ENCODE measurements around the gene OR2L2.

OR2L2 gene, protein sequence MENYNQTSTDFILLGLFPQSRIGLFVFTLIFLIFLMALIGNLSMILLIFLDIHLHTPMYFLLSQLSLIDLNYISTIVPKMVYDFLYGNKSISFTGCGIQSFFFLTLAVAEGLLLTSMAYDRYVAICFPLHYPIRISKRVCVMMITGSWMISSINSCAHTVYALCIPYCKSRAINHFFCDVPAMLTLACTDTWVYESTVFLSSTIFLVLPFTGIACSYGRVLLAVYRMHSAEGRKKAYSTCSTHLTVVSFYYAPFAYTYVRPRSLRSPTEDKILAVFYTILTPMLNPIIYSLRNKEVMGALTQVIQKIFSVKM

DNA sequence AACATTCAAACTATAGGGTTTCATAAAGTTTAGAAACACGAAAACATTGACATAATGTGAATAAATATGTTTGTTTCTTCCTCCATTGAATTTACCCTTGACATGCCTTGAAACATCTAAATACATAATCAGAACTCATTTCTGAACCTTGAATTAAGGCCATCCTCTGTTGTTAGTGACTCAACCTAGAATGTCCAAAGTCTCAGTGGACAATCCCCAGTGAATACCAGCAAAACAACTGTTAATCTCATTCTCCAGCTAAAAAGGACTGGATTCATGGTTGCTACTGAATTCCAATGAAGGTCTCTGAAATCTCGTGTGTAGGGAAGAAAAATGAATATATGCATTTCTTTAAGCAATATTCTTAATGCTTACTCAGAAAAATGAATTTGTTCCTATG lies at the start of gene OR2L2:
TSS of gene OR2L2 (plus strand) at position 301 of the 400 bp plus-strand sequence. CDS start 8,198 bp downstream, outside the sequence.
- H3K4me3 Mint-ChIP-seq: no peak within 1 kb of the TSS
- H3K36me3 Mint-ChIP-seq (ENCODE audit: low read depth): no peaks in the 10 kb centered on the region
- no peak within 1 kb of the TSS for H3K27ac Mint-ChIP-seq
- intact Hi-C loops (cut with micrococcal nuclease): no loop called here
- H3K4me1 Mint-ChIP-seq (ENCODE audit: low read depth): no peaks in the 10 kb centered on the region
- H3K27me3 Mint-ChIP-seq: no peaks in the 10 kb centered on the region
- H3K9me3 Mint-ChIP-seq: peaks cover 34% of the 10 kb centered on the region

DNA sequence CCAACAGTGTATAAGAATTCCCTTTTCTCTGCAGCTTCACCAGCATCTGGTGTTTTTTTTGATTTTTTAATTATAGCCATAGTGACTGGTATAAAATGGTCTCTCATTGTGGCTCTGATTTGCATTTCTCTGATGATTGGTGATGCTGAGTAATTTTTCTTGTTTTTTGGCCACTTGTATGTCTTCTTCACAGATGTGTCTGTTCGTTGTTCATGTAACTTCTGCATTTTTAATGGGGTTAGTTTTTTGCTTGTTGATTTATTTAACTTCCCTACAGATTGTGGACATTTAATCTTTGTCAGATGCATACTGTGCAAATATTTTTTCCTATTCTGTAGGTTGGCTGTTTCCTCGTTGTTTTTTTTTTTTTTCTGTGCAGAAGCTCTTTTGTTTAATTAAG lies 36.9 kb upstream of the OR2L2 start:
- no peaks in the 10 kb centered on the region for H3K4me1 Mint-ChIP-seq (ENCODE audit: low read depth)
- no peak overlapping the region for H3K4me3 Mint-ChIP-seq
- peaks cover 10% of the 10 kb centered on the region for H3K9me3 Mint-ChIP-seq
- no peaks in the 10 kb centered on the region for H3K36me3 Mint-ChIP-seq (ENCODE audit: low read depth)
- no peaks in the 10 kb centered on the region for H3K27me3 Mint-ChIP-seq
- intact Hi-C loops (cut with micrococcal nuclease): no loop called here
- no peak overlapping the region for H3K27ac Mint-ChIP-seq

DNA sequence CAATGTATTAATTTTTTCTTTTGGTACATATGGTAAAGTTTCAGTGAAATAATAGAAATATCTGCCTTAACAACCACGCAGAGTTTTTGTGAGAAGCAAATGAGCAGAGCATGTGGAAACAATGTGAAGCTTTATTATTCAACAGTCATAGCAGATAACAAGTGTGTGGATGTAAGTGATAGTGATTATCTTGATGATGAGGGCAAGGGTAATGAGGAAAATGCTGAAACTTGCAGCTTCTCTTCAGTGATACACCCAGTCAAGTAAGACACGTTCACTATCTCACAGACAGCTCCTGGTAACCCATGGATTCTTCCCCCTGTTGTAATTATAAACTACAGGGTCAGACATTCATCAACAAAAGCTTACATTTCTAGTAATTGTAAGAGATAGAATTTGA lies 31.1 kb upstream of the OR2L2 start:
- intact Hi-C loops (cut with micrococcal nuclease): no loop called here
- Mint-ChIP-seq H3K27me3 (no peaks in the 10 kb centered on the region), H3K9me3 (peaks cover 9% of the 10 kb centered on the region), H3K36me3 (ENCODE audit: low read depth) (no peaks in the 10 kb centered on the region), H3K4me3 (no peak overlapping the region), H3K27ac (no peak overlapping the region), H3K4me1 (ENCODE audit: low read depth) (no peaks in the 10 kb centered on the region)

DNA sequence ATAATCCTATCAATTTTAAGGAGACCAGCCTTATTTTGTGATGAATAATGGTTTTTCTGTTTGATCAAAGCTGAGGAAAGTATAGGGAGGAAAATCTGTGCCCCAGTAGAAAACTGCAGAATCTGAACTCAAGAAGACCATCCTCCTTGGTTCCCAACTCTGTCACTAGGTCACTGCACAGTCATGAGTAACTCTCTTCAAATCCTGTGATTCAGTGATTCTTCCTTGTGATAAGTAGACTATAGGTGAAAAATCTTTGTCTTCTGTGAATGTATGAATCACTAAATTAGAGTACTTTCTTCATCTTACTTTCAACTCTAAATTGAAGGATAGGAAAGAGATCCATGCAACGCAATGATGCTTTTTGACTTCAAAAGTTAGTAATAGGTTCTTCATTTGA lies 29.7 kb upstream of the OR2L2 start:
- intact Hi-C loops (cut with micrococcal nuclease): no loop called here
- Mint-ChIP-seq H3K9me3 (peaks cover 9% of the 10 kb centered on the region), H3K36me3 (ENCODE audit: low read depth) (no peaks in the 10 kb centered on the region), H3K27ac (no peak overlapping the region), H3K4me1 (ENCODE audit: low read depth) (no peaks in the 10 kb centered on the region), H3K4me3 (no peak overlapping the region), H3K27me3 (no peaks in the 10 kb centered on the region)

DNA sequence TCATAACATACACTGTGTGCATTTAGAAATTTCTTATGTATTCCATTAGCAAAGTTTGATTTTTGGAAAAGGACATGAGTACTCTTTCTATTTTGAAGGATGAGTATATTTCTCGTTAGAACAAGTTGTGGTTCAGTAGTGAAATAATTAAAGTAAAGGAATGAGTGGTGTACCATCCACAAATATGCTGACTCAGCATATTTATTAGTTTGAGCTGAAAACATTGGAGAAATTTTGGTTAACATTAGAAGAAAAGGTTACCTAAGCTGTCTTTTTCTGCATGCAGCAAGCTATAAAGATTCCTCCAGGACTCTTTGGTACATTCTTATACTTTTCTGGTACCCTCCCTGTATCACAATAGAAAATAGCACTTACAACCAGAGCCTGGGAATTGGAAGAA lies 22.1 kb upstream of the OR2L2 start:
- H3K27me3 Mint-ChIP-seq: no peaks in the 10 kb centered on the region
- peaks cover 45% of the 10 kb centered on the region for H3K9me3 Mint-ChIP-seq
- H3K4me1 Mint-ChIP-seq (ENCODE audit: low read depth): no peaks in the 10 kb centered on the region
- H3K27ac Mint-ChIP-seq: no peak overlapping the region
- H3K4me3 Mint-ChIP-seq: no peak overlapping the region
- intact Hi-C loops (cut with micrococcal nuclease): no loop called here
- no peaks in the 10 kb centered on the region for H3K36me3 Mint-ChIP-seq (ENCODE audit: low read depth)

DNA sequence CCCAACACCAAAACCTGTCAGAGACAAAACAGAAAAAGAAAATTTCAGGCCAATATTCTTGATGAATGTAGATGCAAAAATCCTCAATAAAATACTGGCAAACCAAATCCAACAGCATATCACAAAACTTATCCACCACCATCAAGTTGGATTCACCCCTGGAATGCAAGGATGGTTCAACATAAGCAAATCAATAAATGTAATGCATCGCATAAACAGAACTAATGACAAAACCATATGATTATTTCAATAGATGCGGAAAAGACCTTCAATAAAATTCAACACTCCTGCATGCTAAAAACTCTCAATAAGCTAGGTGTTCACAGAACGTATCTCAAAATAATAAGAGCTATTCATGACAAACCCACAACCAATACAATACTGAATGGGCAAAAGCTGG lies 20.2 kb upstream of the OR2L2 start:
- Mint-ChIP-seq H3K27me3 (no peaks in the 10 kb centered on the region), H3K4me3 (no peak overlapping the region), H3K36me3 (ENCODE audit: low read depth) (no peaks in the 10 kb centered on the region), H3K4me1 (ENCODE audit: low read depth) (no peaks in the 10 kb centered on the region), H3K27ac (no peak overlapping the region), H3K9me3 (peaks cover 36% of the 10 kb centered on the region)
- intact Hi-C loops (cut with micrococcal nuclease): no loop called here

DNA sequence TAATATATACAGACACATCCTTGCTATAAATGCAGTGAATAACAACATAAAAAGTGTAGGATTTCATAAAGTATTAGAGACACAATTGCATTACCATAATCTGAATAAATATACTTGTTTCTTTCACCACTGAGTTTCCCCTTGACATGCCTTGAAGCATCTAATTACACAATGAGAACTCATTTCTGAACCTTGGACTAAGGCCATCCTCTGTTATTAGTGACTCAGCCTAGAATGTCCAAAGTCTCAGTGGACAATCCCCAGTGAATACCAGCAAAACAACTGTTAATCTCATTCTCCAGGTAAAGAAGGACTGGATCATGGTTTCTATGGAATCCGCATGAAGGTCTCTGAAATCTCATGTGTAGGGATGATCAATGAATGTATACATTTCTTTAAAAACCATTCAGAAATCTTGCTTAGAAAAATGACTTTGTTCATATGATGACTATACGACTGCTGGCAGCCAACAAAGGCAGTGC lies 16.6 kb upstream of the OR2L2 start, which contains the start of gene OR2L5:
TSS of gene OR2L5 (plus strand) at position 432 of the 482 bp plus-strand sequence. CDS start 8,288 bp downstream, outside the sequence.
- H3K9me3 Mint-ChIP-seq: peaks cover 35% of the 10 kb centered on the region
- no peak within 1 kb of the TSS for H3K4me3 Mint-ChIP-seq
- H3K36me3 Mint-ChIP-seq (ENCODE audit: low read depth): no peaks in the 10 kb centered on the region
- no peak within 1 kb of the TSS for H3K27ac Mint-ChIP-seq
- no peaks in the 10 kb centered on the region for H3K27me3 Mint-ChIP-seq
- no peaks in the 10 kb centered on the region for H3K4me1 Mint-ChIP-seq (ENCODE audit: low read depth)
- intact Hi-C loops (cut with micrococcal nuclease): no loop called here

DNA sequence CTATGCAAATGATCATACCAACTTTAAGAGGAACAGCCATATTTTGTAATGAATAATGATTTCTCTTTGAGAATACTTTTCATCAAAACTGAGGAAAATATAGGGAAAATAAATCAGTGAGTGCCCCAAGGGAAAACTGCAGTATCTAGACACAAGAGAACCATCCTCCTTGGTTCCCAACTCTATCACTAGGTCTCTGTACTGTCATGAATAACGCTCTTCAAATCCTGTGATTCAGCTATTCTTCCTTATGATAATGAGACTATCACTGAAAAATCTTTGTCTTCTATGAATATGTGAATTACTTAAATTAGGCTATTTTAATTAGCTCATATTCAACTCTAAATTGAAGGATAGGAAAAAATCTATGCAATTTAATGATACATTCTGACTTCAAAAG lies 14.1 kb upstream of the OR2L2 start:
- H3K4me3 Mint-ChIP-seq: no peak overlapping the region
- H3K27ac Mint-ChIP-seq: no peak overlapping the region
- intact Hi-C loops (cut with micrococcal nuclease): no loop called here
- no peaks in the 10 kb centered on the region for H3K4me1 Mint-ChIP-seq (ENCODE audit: low read depth)
- peaks cover 23% of the 10 kb centered on the region for H3K9me3 Mint-ChIP-seq
- no peaks in the 10 kb centered on the region for H3K36me3 Mint-ChIP-seq (ENCODE audit: low read depth)
- no peaks in the 10 kb centered on the region for H3K27me3 Mint-ChIP-seq

DNA sequence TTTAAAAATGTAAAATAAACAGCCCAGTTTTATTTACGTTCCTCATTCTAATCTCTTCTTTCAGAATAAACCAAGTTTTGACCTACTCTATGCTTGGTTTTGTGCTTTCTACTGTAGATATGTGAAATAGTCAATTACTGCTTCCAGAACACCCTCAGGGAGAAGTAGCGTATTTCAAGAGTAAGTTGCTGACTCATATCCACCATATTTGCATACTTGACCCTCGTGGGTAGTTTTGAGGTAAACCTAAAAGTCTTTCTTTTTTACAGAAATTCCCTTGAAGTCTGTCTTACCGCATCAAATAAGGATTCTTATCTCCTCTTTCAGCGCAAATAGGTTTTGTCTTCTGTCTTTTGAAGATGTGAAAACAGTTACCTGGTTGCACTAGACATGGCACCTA lies 15.3 kb downstream of the OR2L2 start:
- intact Hi-C loops (cut with micrococcal nuclease): no loop called here
- H3K36me3 Mint-ChIP-seq (ENCODE audit: low read depth): no peaks in the 10 kb centered on the region
- no peak overlapping the region for H3K4me3 Mint-ChIP-seq
- H3K27ac Mint-ChIP-seq: no peak overlapping the region
- H3K27me3 Mint-ChIP-seq: no peaks in the 10 kb centered on the region
- no peaks in the 10 kb centered on the region for H3K4me1 Mint-ChIP-seq (ENCODE audit: low read depth)
- H3K9me3 Mint-ChIP-seq: peaks cover 13% of the 10 kb centered on the region

DNA sequence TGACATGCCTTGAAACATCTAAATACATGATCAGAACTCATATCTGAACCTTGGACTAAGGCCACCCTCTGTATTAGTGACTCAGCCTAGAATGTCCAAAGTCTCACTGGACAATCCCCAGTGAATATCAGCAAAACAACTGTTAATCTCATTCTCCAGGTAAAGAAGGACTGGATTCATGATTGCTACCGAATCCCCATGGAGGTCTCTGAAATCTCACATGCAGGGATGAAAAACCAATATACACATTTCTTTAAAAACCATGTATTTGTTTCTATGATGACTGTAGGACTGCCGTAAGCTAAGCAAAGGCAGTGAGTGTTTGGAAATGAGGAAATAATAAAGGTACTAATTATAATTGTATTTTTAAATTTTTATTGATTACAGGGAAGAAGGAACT lies 16.7 kb downstream of the OR2L2 start, which contains the start of gene OR2L3:
TSS of gene OR2L3 (plus strand) at position 301 of the 400 bp plus-strand sequence. CDS start 13,846 bp downstream, outside the sequence.
- H3K4me1 Mint-ChIP-seq (ENCODE audit: low read depth): no peaks in the 10 kb centered on the region
- peaks cover 7% of the 10 kb centered on the region for H3K9me3 Mint-ChIP-seq
- no peak within 1 kb of the TSS for H3K27ac Mint-ChIP-seq
- H3K4me3 Mint-ChIP-seq: no peak within 1 kb of the TSS
- H3K36me3 Mint-ChIP-seq (ENCODE audit: low read depth): no peaks in the 10 kb centered on the region
- no peaks in the 10 kb centered on the region for H3K27me3 Mint-ChIP-seq
- intact Hi-C loops (cut with micrococcal nuclease): no loop called here

DNA sequence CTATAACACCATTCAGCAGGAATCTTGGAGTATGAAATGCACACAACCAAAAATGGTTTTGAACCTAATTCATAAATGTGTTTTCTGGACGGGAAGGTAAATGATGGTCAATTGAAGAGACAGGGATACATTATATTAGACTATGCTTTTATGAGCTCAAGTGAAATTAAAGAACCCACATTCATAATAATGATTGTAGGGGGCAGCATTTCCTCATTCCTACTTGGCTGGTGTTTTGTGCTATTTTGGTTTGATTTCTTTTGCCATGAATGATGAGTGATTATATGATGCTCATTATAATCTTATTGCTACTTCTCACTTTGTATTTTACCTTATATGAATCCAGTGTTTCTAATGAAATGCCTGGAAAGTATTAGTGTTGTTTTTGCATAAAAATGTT lies 17.1 kb downstream of the OR2L2 start:
- Mint-ChIP-seq H3K27ac (no peak overlapping the region), H3K27me3 (no peaks in the 10 kb centered on the region), H3K4me3 (no peak overlapping the region), H3K36me3 (ENCODE audit: low read depth) (no peaks in the 10 kb centered on the region), H3K9me3 (peaks cover 7% of the 10 kb centered on the region), H3K4me1 (ENCODE audit: low read depth) (no peaks in the 10 kb centered on the region)
- intact Hi-C loops (cut with micrococcal nuclease): no loop called here

DNA sequence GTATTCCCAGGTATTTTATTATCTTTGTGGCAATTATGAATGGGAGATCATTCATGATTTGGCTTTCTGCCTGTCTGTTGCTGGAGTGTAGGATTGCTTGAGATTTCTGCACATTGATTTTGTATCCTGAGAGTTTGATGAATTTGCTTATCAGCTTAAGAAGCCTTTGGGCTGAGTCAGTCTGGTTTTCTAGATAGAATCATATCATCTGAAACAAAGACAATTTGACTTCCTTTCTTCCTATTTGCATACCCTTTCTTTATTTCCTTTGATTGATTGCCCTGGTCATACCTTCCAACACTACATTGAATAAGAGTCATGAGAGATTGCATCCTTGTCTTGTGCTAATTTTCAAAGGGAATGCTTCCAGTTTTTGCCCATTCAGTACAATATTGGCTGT lies 24.8 kb downstream of the OR2L2 start:
- Mint-ChIP-seq H3K36me3 (ENCODE audit: low read depth) (no peaks in the 10 kb centered on the region), H3K27me3 (no peaks in the 10 kb centered on the region), H3K9me3 (peaks cover 15% of the 10 kb centered on the region), H3K27ac (no peak overlapping the region), H3K4me3 (no peak overlapping the region), H3K4me1 (ENCODE audit: low read depth) (no peaks in the 10 kb centered on the region)
- intact Hi-C loops (cut with micrococcal nuclease): no loop called here

DNA sequence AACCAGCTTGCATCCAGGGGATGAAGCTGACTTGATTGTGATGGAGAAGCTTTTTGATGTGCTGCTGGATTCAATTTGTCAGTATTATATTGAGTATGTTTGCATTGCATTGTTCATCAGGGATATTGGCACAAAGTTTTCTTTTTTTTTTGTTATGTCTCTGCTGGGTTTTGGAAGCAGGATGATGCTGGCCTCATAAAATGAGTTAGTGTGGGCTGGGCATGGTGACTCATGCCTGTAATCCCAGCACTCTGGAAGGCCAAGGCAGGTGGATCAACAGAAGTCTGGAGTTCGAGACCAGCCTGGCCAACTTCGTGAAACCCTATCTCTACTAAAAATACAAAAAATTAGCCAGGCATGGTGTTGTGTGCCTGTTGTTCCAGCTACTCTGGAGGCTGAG lies 25.4 kb downstream of the OR2L2 start:
- H3K27me3 Mint-ChIP-seq: no peaks in the 10 kb centered on the region
- H3K4me3 Mint-ChIP-seq: no peak overlapping the region
- H3K4me1 Mint-ChIP-seq (ENCODE audit: low read depth): no peaks in the 10 kb centered on the region
- intact Hi-C loops (cut with micrococcal nuclease): no loop called here
- H3K9me3 Mint-ChIP-seq: peaks cover 15% of the 10 kb centered on the region
- no peak overlapping the region for H3K27ac Mint-ChIP-seq
- H3K36me3 Mint-ChIP-seq (ENCODE audit: low read depth): no peaks in the 10 kb centered on the region

DNA sequence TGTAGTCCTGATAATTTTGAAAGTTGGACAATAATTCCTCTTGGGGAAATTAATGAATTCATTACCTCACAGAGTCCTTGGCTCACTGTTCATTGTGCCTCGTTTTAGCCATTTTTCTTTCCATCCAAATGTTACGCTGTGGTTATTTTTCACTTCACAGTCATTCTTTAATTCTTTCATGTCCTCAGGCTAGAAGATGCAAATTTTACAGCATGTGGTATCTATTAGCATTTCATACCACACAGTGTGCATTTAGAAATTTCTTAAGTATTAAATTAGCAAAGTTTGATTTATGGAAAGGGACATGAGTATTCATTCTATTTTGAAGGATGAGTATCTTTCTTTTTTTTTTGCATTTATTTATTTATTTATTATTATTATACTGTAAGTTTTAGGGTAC lies 35.2 kb downstream of the OR2L2 start:
- intact Hi-C loops (cut with micrococcal nuclease): no loop called here
- Mint-ChIP-seq H3K4me1 (ENCODE audit: low read depth) (no peaks in the 10 kb centered on the region), H3K27me3 (no peaks in the 10 kb centered on the region), H3K27ac (no peak overlapping the region), H3K4me3 (no peak overlapping the region), H3K36me3 (ENCODE audit: low read depth) (no peaks in the 10 kb centered on the region), H3K9me3 (peaks cover 37% of the 10 kb centered on the region)

DNA sequence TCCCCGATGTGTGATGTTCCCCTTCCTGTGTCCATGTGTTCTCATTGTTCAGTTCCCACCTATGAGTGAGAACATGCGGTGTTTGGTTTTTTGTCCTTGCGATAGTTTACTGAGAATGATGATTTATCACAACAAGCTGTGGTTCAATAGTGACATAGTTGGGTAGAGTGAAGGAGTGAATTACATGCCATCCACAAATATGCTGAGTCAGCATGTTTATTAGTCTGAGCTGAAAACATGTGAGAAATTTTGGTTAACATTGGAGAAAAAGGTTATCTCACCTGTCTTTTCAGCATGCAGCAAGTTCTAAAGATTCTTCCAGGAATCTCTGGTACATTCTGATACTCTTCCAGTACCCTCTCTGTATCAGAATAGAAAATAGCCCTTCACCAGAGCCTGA lies 35.7 kb downstream of the OR2L2 start:
- no peak overlapping the region for H3K27ac Mint-ChIP-seq
- no peaks in the 10 kb centered on the region for H3K4me1 Mint-ChIP-seq (ENCODE audit: low read depth)
- intact Hi-C loops (cut with micrococcal nuclease): no loop called here
- no peaks in the 10 kb centered on the region for H3K36me3 Mint-ChIP-seq (ENCODE audit: low read depth)
- H3K9me3 Mint-ChIP-seq: peaks cover 42% of the 10 kb centered on the region
- H3K4me3 Mint-ChIP-seq: no peak overlapping the region
- no peaks in the 10 kb centered on the region for H3K27me3 Mint-ChIP-seq

All from dendritic cell treated with granulocyte-macrophage colony-stimulating factor and Interleukin-4, amounts not matched to agents 40 ng/mL and 50 ng/mL, for 4 days (primary cell).